Measurements from ENCODE around the gene HDAC10. TPM values are rescaled to one million over a fixed set of nuclear protein-coding genes. Genes with fewer than 3 reads are reported as not detected.
A peak's percentile ranks its signal among the peaks of the same experiment; 100 is the strongest.

The HDAC10 gene
- total RNA-seq, 2 donors from 2014 or later: 66.4 to 67.5 TPM

DNA sequence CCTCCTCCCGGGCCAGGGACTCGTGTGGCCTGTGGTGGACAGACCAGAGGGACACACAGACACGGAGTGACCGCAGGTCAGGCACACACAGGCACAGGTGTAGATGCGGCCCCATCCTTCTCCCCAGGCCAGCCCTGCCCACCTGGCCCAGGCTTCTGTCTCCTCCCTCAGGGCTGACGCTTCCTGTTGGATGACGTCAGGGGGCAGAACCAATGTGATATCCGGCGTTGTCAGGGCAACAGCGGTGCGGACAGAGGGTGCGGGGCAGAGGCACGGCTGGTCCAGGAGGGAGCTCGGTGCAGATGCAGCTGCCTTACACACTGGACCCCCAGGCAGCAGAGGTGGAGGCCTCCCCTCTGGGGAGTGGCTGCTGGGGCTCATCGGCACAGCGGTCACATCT lies 3.3 kb downstream of the HDAC10 start:
- H3K27ac Mint-ChIP-seq: peak overlapping the region; percentile 73

DNA sequence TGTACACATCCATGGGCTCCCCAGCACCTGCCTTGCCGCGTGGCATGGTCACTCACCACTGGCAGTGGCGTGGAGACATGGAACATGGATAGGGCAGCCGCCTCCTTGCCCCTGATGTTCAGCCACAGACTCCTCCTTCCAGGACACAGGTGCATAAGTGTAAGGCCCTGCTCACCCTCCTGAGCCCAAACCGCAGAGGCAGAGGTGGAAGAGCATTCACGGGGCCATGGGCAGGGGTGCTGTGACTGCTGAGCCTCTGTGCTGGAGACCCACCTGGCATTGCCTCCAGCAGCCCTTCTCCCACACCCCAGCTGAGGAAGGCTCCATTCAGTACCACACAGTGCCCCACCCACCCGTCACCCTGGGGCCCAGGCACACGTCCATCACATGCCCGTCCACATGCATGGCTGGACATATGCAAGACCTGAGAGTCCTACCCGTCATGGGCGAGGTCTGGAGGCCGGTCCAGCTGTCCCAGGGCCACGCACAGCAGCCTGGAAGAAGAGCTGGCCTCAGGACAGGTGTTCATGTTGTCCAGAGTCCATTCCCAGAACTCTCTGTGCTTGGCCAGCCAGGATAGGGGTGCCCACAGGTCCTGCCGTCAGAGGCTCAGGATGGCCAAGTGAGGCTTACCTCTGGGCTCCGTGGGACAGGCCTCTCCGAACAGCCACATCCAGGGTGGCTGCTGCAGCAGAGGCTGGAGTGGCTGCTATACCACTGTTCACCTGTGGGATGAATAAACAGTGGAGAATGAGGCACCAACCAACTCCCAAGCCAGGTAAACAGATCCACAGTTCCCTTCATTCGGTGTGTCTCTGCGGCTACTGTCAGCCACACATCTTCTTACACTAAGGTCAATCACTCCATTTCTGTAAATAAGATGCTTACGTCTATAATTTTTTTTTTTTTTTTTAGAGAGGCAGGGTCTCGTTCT lies 4.6 kb downstream of the HDAC10 start:
- H3K36me3 Mint-ChIP-seq (ENCODE audit: low read depth): peaks cover 51% of the 10 kb centered on the region
- H3K27ac Mint-ChIP-seq: no peak overlapping the region
- ATAC-seq (replicated peaks): no peak
- H3K4me1 Mint-ChIP-seq: peaks cover 16% of the 10 kb centered on the region
- no peaks in the 10 kb centered on the region for H3K9me3 Mint-ChIP-seq
- H3K27me3 Mint-ChIP-seq: no peaks in the 10 kb centered on the region
- peak overlapping the region; percentile 87 for H3K4me3 Mint-ChIP-seq

More for the DNA sequence above, 3.3 kb downstream of the HDAC10 start:
- ATAC-seq (replicated peaks): peak; percentile 12
- Mint-ChIP-seq H3K27me3 (no peaks in the 10 kb centered on the region), H3K4me1 (peaks cover 13% of the 10 kb centered on the region), H3K36me3 (ENCODE audit: low read depth) (peaks cover 39% of the 10 kb centered on the region), H3K4me3 (peak overlapping the region; percentile 87), H3K9me3 (no peaks in the 10 kb centered on the region)

DNA sequence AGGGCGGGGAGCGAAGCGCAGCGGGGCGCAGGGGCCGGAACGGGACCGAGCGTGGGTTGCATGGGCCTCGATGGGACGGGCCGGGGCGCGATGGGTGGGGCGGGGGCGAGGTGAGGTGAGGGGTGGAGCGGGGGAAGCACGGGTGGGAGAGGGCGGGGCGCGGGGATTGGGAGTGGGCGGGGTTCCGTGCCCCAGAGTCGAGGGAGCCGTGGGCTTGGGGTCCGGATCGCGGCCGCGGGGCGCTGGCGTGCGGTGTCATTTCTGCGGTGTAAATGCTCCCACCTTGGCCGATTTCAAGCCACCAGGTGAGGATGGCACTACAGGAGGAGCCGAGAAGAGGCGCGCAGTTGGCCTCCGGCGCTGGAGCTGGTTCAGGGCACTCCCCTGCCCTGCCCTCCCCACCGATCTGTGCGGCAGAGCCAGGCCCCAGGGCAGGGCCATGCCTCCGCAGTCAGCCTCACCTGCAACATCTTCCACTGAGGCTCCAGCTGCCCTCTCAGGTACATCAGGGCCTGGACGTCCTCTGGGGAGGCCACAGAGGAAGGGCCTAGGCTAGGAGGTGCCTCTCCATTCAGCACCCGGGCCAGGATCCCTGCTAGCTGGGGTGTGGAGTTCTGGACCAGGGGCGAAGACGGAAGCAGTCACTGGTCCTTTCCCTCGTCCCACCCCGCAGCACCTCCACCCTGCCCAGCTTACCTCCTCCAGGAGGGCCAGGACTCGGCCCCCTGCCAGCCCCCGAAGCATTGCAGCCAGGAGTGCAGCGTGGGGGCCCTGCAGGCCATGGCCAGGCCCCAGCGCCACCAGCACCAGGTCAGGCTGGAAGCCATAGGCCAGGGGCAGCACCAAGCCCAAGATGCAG lies 5.6 kb downstream of the HDAC10 start:
- peak overlapping the region; percentile 87 for H3K4me3 Mint-ChIP-seq
- no peak for ATAC-seq (replicated peaks)
- peak overlapping the region; percentile 96 for H3K27ac Mint-ChIP-seq
- H3K36me3 Mint-ChIP-seq (ENCODE audit: low read depth): peaks cover 62% of the 10 kb centered on the region
- H3K4me1 Mint-ChIP-seq: peaks cover 23% of the 10 kb centered on the region
- H3K27me3 Mint-ChIP-seq: no peaks in the 10 kb centered on the region
- no peaks in the 10 kb centered on the region for H3K9me3 Mint-ChIP-seq

DNA sequence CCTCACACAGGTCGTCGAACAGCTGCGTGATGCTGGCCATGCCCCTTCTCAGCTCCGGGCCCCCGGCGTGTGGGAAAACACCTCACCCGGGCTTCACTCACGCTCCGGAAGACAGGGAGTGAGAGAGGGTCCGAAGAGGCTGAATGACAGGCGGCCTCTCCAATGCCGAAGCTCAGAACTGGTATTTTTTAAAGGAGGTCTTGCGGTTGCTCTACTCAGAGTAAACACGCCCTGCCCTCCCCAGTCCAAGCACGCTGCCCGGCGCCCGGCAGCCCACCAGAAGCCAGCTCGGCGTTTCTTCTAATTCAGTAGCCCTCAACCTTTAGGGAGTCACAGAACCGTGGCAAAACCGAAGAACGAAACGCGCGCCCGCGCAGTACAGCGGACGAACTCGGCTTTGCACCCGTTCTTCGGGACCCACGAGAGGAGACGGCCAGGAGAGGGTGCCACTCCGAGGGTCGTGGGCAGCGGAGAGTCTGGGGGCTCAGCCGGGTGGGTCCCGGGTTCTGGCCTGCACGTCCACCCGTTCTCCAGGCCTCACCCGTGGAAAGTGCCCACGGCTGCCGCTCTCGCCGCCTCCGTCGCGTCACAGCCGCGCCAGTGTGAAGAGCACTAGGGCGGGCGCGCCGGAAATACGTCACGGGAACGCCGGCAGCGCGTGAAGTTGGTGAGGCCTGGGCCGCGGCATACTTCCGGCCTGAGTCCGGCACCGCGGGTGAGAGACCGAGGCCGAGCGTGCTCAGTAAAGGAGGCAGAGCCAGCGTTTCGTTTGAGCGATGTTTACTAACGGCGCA lies 6.4 kb downstream of the HDAC10 start, which contains the start of gene TUBGCP6:
Gene TUBGCP6, minus strand, starts transcription at position 604 of the 794 bp plus-strand sequence. Its CDS starts 564 bp downstream, at position 40.
- H3K27me3 Mint-ChIP-seq: no peaks in the 10 kb centered on the region
- peak within 1 kb of the TSS; percentile 96 for H3K27ac Mint-ChIP-seq
- peaks cover 23% of the 10 kb centered on the region for H3K4me1 Mint-ChIP-seq
- ATAC-seq (replicated peaks): peak; percentile 91
- H3K36me3 Mint-ChIP-seq (ENCODE audit: low read depth): peaks cover 70% of the 10 kb centered on the region
- H3K4me3 Mint-ChIP-seq: peak within 1 kb of the TSS; percentile 87
- H3K9me3 Mint-ChIP-seq: no peaks in the 10 kb centered on the region

DNA sequence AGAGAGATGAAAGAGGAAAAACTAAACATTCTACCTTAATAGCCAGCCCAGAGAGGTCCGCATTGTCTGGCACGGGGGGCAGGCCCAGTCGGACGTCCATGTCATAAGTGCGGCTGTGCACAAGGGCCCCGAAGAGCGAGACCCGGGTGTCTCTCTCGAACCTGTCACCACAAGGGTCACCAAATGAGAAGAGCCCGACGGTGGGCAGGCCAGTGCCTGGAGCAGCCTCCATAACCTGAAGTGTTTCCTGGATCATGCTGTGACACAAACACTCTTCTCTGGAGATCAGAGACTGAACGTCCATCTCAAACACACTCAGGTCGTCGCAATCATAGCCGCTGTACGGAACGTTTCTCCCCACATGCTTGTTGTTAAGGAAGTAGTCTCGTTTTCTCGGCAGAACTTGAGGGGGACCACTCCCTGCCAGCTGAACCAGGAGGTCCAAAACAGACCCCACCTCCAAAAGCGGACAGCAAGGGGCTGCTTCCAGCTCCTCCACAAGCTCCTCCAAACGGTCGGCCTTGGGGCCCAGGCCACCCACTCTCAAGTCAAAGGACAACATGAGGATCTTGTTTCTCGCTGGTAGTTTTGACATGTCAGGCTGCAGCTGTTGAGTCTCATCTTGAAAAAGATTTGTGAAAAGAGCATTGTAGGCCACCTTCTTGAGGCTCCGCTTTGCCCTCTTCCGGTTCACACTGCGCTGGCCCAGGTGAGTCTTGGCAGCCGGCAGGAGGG lies 7.2 kb downstream of the HDAC10 start:
- Mint-ChIP-seq H3K27me3 (no peaks in the 10 kb centered on the region), H3K4me3 (peak overlapping the region; percentile 87), H3K9me3 (no peaks in the 10 kb centered on the region), H3K27ac (peak overlapping the region; percentile 96), H3K36me3 (ENCODE audit: low read depth) (peaks cover 76% of the 10 kb centered on the region), H3K4me1 (peaks cover 23% of the 10 kb centered on the region)
- no peak for ATAC-seq (replicated peaks)

DNA sequence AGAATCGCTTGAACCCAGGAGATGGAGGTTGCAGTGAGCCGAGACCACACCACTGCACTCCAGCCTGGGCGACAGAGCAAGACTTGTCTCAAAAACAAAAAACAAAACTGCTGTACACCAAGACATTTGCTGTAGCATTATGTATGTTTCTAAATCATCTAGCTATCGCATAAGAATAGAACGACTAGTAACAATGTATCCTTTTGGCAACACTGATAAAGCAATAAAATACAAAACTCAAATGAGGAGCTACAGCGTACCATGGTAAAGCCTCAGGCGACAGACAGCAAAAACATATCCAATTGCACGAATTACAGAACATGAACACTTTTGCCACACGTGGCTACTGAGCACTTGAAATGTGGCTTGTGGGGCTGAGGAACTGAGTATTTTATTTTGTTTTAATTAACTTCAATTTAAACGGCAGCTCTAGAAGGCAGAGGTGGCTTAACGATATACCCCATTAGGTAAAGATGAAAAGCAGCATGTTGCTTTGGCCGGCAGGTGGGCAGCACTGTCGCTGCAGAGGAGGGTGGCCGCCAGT lies 8.6 kb downstream of the HDAC10 start:
- Mint-ChIP-seq H3K4me3 (peak overlapping the region; percentile 87), H3K36me3 (ENCODE audit: low read depth) (peaks cover 80% of the 10 kb centered on the region), H3K9me3 (no peaks in the 10 kb centered on the region), H3K4me1 (peaks cover 18% of the 10 kb centered on the region), H3K27ac (peak overlapping the region; percentile 66), H3K27me3 (no peaks in the 10 kb centered on the region)
- ATAC-seq (replicated peaks): no peak

DNA sequence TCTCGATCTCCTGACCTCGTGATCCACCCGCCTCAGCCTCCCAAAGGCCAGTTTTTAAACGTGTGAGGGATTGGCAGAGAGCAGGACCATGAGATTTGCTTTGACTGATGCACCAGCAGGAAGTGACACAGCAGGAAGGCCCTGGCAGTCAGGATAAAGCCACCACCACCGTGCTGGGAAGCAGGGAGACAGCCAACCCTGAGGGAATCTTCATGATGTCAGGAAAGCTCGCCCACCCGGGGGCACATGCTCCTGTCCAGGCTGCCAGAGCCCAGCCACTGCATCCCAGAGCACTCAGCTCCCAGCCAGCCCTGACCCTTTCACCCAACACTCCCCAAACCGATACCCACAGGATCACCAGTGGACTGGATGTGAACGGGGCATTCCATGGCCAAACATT lies 12.3 kb downstream of the HDAC10 start:
- ATAC-seq (replicated peaks): no peak
- H3K9me3 Mint-ChIP-seq: no peaks in the 10 kb centered on the region
- H3K4me3 Mint-ChIP-seq: no peak overlapping the region
- H3K36me3 Mint-ChIP-seq (ENCODE audit: low read depth): peaks cover 76% of the 10 kb centered on the region
- H3K27me3 Mint-ChIP-seq: no peaks in the 10 kb centered on the region
- H3K27ac Mint-ChIP-seq: no peak overlapping the region
- H3K4me1 Mint-ChIP-seq: peaks cover 26% of the 10 kb centered on the region

DNA sequence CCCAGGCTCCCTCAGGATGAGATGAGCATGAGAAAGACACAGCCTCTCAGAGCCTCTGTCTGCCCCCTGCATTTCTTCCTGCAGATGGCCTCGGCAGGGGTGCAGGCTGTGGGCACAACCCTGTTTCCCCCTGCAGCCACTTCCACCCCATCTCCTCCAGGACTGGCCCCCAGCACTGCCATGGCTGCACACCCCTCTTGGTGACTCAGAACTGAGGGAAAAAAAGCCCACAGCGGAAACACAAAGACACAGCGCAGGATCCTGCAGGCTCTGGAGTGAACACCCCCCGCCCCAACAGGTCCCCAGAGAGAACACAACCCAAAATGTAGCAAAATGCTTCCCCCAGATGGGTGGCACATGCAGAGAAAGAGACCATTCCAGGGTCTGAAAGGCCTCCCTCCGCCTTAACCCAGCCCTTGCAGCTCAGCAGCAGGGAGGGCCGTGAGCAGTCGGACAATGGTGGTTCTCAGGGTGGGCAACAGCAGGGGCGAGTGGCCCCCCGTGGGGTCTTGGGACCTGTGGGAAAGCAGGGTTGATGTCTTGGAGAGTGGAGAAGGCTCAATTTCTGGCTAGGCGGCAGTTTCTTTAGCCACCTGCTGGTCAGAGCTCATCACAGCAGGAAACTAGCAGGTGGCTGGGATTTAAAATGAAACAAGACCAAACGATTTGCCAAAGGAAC lies 14.2 kb downstream of the HDAC10 start:
- no peak for ATAC-seq (replicated peaks)
- no peak overlapping the region for H3K4me3 Mint-ChIP-seq

DNA sequence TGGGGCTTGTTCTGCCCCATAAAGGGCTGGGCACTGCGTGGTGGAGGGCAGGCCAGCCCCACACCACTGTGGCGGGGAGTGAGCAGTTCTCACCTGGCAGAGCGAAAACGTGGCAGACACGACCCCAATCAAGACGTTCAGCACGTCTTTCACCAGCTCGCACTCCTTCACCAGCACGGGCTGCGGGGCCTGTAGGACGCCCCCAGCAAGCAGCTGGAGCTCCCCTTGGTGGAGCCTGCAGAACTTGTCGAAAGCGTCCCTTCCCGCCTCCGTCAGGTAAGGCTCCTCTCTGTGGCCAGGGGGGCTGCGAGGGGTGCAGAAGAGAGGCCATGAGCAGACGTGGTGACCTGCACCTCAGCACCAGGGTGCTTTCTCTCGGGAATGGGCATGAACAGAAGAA lies 17.8 kb downstream of the HDAC10 start:
- H3K27ac Mint-ChIP-seq: no peak overlapping the region
- H3K36me3 Mint-ChIP-seq (ENCODE audit: low read depth): peaks cover 81% of the 10 kb centered on the region
- H3K4me1 Mint-ChIP-seq: peaks cover 27% of the 10 kb centered on the region
- H3K9me3 Mint-ChIP-seq: no peaks in the 10 kb centered on the region
- no peak for ATAC-seq (replicated peaks)
- no peak overlapping the region for H3K4me3 Mint-ChIP-seq
- no peaks in the 10 kb centered on the region for H3K27me3 Mint-ChIP-seq

More for the DNA sequence above, 14.2 kb downstream of the HDAC10 start:
- H3K4me1 Mint-ChIP-seq: peaks cover 27% of the 10 kb centered on the region
- no peaks in the 10 kb centered on the region for H3K27me3 Mint-ChIP-seq
- H3K27ac Mint-ChIP-seq: no peak overlapping the region
- peaks cover 80% of the 10 kb centered on the region for H3K36me3 Mint-ChIP-seq (ENCODE audit: low read depth)
- no peaks in the 10 kb centered on the region for H3K9me3 Mint-ChIP-seq

DNA sequence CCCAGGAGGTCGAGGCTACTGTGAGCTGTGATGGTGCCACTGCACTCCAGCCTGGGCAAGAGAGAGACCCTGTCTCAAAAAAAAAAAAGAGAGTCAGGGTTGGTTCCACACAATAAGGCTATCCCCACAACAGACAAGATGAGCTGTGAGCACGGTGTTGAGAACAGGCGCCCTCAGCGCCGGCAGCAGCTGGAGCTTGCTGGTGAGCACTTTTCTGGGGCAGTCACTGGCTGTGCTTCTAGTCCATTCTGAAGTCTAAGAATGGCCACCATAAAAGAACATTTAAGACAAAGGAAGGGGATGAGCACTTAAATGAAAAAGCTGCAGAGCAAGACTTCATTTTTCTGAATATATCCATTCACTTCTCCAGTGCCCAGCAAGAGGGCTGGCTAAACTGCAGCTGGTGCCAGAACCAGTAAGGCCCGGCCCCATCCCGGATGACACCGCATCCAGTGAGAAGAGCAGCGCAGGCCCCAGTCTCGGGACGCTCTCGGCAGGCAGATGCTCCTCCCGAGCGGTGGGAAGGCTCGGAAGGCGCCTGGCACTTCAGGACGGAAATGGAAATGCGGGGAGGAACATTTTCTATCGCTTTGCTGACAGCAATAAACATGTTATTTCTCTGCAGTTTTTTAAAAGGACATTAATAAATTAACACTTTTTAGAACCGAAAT lies 18.4 kb downstream of the HDAC10 start:
- Mint-ChIP-seq H3K27ac (no peak overlapping the region), H3K4me1 (peaks cover 27% of the 10 kb centered on the region), H3K27me3 (no peaks in the 10 kb centered on the region), H3K9me3 (no peaks in the 10 kb centered on the region), H3K36me3 (ENCODE audit: low read depth) (peaks cover 75% of the 10 kb centered on the region), H3K4me3 (no peak overlapping the region)
- no peak for ATAC-seq (replicated peaks)

DNA sequence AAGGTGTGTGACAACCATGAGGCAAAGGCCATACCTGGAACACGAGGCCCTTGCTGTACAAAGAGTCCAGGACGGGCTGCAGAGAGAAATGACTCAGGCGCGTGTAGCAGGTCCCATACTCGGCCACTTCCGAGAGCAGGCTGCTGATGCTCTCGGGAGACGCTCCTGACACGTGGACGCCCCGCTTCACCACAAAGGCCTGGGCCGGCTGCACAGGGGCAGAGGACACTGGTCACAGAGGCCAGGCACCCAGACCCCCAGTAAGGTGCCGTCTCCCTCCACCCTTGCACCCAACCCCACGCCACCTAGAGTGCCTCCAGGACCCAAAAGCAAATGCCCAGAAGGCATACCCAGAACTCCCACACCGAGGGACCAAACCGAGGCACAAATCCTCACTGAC lies 21.7 kb downstream of the HDAC10 start:
- ATAC-seq (replicated peaks): no peak
- Mint-ChIP-seq H3K36me3 (ENCODE audit: low read depth) (peaks cover 74% of the 10 kb centered on the region), H3K27me3 (no peaks in the 10 kb centered on the region), H3K9me3 (no peaks in the 10 kb centered on the region), H3K4me3 (no peak overlapping the region), H3K27ac (peak overlapping the region; percentile 69), H3K4me1 (peaks cover 17% of the 10 kb centered on the region)

DNA sequence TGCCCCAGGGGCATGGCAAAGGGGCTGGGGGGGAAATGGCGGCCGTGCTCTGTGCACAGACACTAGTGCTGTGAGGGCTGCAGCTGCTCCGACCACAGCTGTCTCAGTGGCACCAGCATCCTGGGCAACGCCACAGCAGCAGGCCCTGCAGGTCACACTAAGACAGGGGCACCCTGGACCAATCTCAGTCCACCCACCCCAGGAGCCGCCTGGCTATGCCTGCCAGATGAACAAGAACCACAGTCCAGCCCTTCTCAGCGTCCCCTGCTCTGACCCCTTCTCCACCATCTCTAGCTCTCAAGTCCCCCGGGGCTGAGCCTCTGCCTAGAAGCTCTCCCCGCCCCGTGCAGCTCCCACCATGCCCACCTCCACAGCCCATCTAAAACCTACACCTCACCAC lies 22.7 kb downstream of the HDAC10 start:
- peaks cover 74% of the 10 kb centered on the region for H3K36me3 Mint-ChIP-seq (ENCODE audit: low read depth)
- no peak for ATAC-seq (replicated peaks)
- peak overlapping the region; percentile 51 for H3K27ac Mint-ChIP-seq
- no peak overlapping the region for H3K4me3 Mint-ChIP-seq
- peaks cover 10% of the 10 kb centered on the region for H3K4me1 Mint-ChIP-seq
- no peaks in the 10 kb centered on the region for H3K9me3 Mint-ChIP-seq
- no peaks in the 10 kb centered on the region for H3K27me3 Mint-ChIP-seq

Data from activated T-helper 17 cell treated with anti-CD3 and anti-CD28 coated beads, Interleukin-2, amount 50 U/mL, for 72 hours (primary cell).